Esophagus muscularis mucosa (tissue), 3 donors: ENCODE measurements around the gene RNF11.

Experiments used
- CTCF ChIP-seq, 3 experiments: fragments of 200-600 bp in 2 of 3; fragments of 450-650 bp in 1 of 3; sonication (generic) in 2 of 3; IDR thresholded peaks; one replicate each; pipeline ENCODE4 v1.5.1; 2017 to 2019; ENCODE audit warnings: antibody characterized with exemption in 3 of 3, mild to moderate bottlenecking in 2 of 3, moderate library complexity in 1 of 3
- POLR2A ChIP-seq: fragments of 450-650 bp; IDR thresholded peaks from one replicate; pipeline ENCODE4 v1.6.1; 2017; ENCODE audit warnings: antibody characterized with exemption, moderate library complexity, mild to moderate bottlenecking, low read depth
- POLR2AphosphoS5 ChIP-seq, 2 donors: sonication (generic); formaldehyde crosslinking; IDR thresholded peaks; one replicate each; pipeline ENCODE4 v1.6.1; 2017; ENCODE audit warnings: antibody characterized with exemption in 2 of 2

- TF ChIP-seq CTCF (IDR thresholded peaks at IDR 0.05) (peak; percentile 88 to 99 (median 88)), POLR2AphosphoS5 (IDR thresholded peaks at IDR 0.05) (peak in 1 of 2 donors; percentile 43), POLR2A (no peak)
Observed at GRCh38 chr1:51296383-51297357, 60.6 kb downstream of the RNF11 start.
